ENCODE data around the gene MERTK.

- TF ChIP-seq, protein P1, sequence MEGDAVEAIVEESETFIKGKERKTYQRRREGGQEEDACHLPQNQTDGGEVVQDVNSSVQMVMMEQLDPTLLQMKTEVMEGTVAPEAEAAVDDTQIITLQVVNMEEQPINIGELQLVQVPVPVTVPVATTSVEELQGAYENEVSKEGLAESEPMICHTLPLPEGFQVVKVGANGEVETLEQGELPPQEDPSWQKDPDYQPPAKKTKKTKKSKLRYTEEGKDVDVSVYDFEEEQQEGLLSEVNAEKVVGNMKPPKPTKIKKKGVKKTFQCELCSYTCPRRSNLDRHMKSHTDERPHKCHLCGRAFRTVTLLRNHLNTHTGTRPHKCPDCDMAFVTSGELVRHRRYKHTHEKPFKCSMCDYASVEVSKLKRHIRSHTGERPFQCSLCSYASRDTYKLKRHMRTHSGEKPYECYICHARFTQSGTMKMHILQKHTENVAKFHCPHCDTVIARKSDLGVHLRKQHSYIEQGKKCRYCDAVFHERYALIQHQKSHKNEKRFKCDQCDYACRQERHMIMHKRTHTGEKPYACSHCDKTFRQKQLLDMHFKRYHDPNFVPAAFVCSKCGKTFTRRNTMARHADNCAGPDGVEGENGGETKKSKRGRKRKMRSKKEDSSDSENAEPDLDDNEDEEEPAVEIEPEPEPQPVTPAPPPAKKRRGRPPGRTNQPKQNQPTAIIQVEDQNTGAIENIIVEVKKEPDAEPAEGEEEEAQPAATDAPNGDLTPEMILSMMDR (IDR thresholded peaks at IDR 0.05): no peak
- TF ChIP-seq POLR2A (IDR thresholded peaks at IDR 0.05): no peak
Observed at GRCh38 chr2:111982822-111983221, 84.4 kb downstream of the MERTK start.
